ENCODE data around the gene LHX2.
"Not testable (repeated sequence)": the region's sequence is repeated elsewhere in the genome, so short reads cannot be mapped to it uniquely, and the experiment has no call there.

- TF ChIP-seq GMEB1 (CRISPR knock-in tag; IDR thresholded peaks at IDR 0.05); ZNF717 (CRISPR knock-in tag; IDR thresholded peaks at IDR 0.05); SP2 (IDR thresholded peaks at IDR 0.05; ENCODE audit: extremely low read depth, low read depth, low read length, poor library complexity, severe bottlenecking); CTCF (IDR thresholded peaks at IDR 0.05 in 2 of 3, conservative IDR thresholded peaks at IDR 0.05 in 1 of 3; ENCODE audit: insufficient read depth in 2 of 3, low read depth in 1 of 3, low read length in 3 of 3); REST (IDR thresholded peaks at IDR 0.05; ENCODE audit: borderline replicate concordance); REST (CRISPR knock-in tag; IDR thresholded peaks at IDR 0.05; ENCODE audit: low read depth); ZNF384 (IDR thresholded peaks at IDR 0.05; ENCODE audit: low read depth, low read length); TOE1 (IDR thresholded peaks at IDR 0.05; ENCODE audit: borderline replicate concordance); TOE1 (CRISPR knock-in tag; IDR thresholded peaks at IDR 0.05; ENCODE audit: borderline replicate concordance, low read depth); STAT6 (CRISPR knock-in tag; IDR thresholded peaks at IDR 0.05); PHB2 (IDR thresholded peaks at IDR 0.05; ENCODE audit: low read depth); MYC (IDR thresholded peaks at IDR 0.05; ENCODE audit: low read depth, low read length); MYC (CRISPR knock-in tag; IDR thresholded peaks at IDR 0.05; ENCODE audit: borderline replicate concordance, low read depth): not testable (repeated sequence)
These were observed 18.9 kb upstream of the LHX2 start for GRCh38 chr9:123992679-123993078.
